ENCODE data around the gene MAGI2. TPM values are rescaled to one million over a fixed set of nuclear protein-coding genes. Genes with fewer than 3 reads are reported as not detected.
"Not testable (repeated sequence)": the region's sequence is repeated elsewhere in the genome, so short reads cannot be mapped to it uniquely, and the experiment has no call there.

Gene MAGI2
- total and polyA plus RNA-seq, 2 donors (not counting 3 experiments of a cell fraction or from before 2014, with no cell fraction given), result 0.28 to 6.0 TPM

- H4K20me1 ChIP-seq (replicated peaks; ENCODE audit: control insufficient read depth, extremely low read depth, insufficient read depth, low read length); dilution Hi-C loops (cut with MboI; ENCODE audit: extremely low pct_ligation_motif_present, low sequenced_read_pairs); BruUV-seq (replicated peaks); POLR2A ChIA-PET; DNase-seq (ENCODE audit: low read depth, low spot score); FAIRE-seq; H3K4me3 ChIP-seq (replicated peaks in 1 of 3; ENCODE audit: insufficient read depth in 1 of 3, low read depth in 1 of 3, low read length in 3 of 3); H3K79me2 ChIP-seq (ENCODE audit: control insufficient read depth, insufficient read depth, low read length); H3K9me3 ChIP-seq (replicated peaks; ENCODE audit: control insufficient read depth, insufficient read depth, low read length); H3K27me3 ChIP-seq (ENCODE audit: control insufficient read depth in 2 of 2, insufficient read depth in 2 of 2, low read length in 2 of 2); H3K4me1 ChIP-seq (ENCODE audit: control insufficient read depth, extremely low read depth, insufficient read depth, low read length); intact Hi-C loops (cut with micrococcal nuclease); H2AFZ ChIP-seq (ENCODE audit: low read depth, low read length); CTCF ChIA-PET; H3K27ac ChIP-seq (ENCODE audit: insufficient read depth, low read depth, low read length); H3K4me2 ChIP-seq (ENCODE audit: insufficient read depth, low read length); H3K9me1 ChIP-seq (replicated peaks; ENCODE audit: control insufficient read depth, extremely low read depth, insufficient read depth, low read length); H3K9ac ChIP-seq (replicated peaks; ENCODE audit: extremely low read depth, insufficient read depth, low read length); H3K36me3 ChIP-seq (ENCODE audit: control insufficient read depth in 2 of 2, extremely low read depth in 1 of 2, insufficient read depth in 2 of 2, low read length in 2 of 2): not testable (repeated sequence)
These were observed 1131.2 kb downstream of the MAGI2 start for GRCh38 chr7:78322231-78322630.

- Histone ChIP-seq H3K4me1 (ENCODE audit: control insufficient read depth, extremely low read depth, insufficient read depth, low read length) (no peaks in the 10 kb centered on the region), H3K9me3 (replicated peaks; ENCODE audit: control insufficient read depth, insufficient read depth, low read length) (no peaks in the 10 kb centered on the region), H3K27ac (ENCODE audit: insufficient read depth, low read depth, low read length) (no peak overlapping the region), H3K36me3 (ENCODE audit: control insufficient read depth in 2 of 2, extremely low read depth in 1 of 2, insufficient read depth in 2 of 2, low read length in 2 of 2) (no peaks in the 10 kb centered on the region), H3K79me2 (ENCODE audit: control insufficient read depth, insufficient read depth, low read length) (no peaks in the 10 kb centered on the region), H3K4me3 (replicated peaks in 1 of 3; ENCODE audit: insufficient read depth in 1 of 3, low read depth in 1 of 3, low read length in 3 of 3) (no peak overlapping the region), H3K27me3 (ENCODE audit: control insufficient read depth in 2 of 2, insufficient read depth in 2 of 2, low read length in 2 of 2) (no peaks in the 10 kb centered on the region), H3K9me1 (replicated peaks; ENCODE audit: control insufficient read depth, extremely low read depth, insufficient read depth, low read length) (no peaks in the 10 kb centered on the region), H3K4me2 (ENCODE audit: insufficient read depth, low read length) (no peak overlapping the region), H4K20me1 (replicated peaks; ENCODE audit: control insufficient read depth, extremely low read depth, insufficient read depth, low read length) (no peaks in the 10 kb centered on the region), H3K9ac (replicated peaks; ENCODE audit: extremely low read depth, insufficient read depth, low read length) (no peak overlapping the region), H2AFZ (ENCODE audit: low read depth, low read length) (no peak overlapping the region)
- CTCF ChIA-PET, result no interaction called here
- dilution Hi-C loops (cut with MboI; ENCODE audit: extremely low pct_ligation_motif_present, low sequenced_read_pairs) (no loop called here), intact Hi-C loops (cut with micrococcal nuclease) (no loop called here)
- FAIRE-seq (no peak), DNase-seq (ENCODE audit: low read depth, low spot score) (no peak)
- POLR2A ChIA-PET, result no interaction called here
- TF ChIP-seq MAX (IDR thresholded peaks at IDR 0.05; ENCODE audit: insufficient read depth, insufficient read length) (no peak), EZH2 (IDR thresholded peaks at IDR 0.05; ENCODE audit: borderline replicate concordance, low read depth, low read length, severe bottlenecking) (no peak), POLR2A (IDR thresholded peaks at IDR 0.05; ENCODE audit: low read depth, low read length) (no peak), MYC (IDR thresholded peaks at IDR 0.05; ENCODE audit: low read depth, low read length) (no peak), POLR2AphosphoS5 (IDR thresholded peaks at IDR 0.05; ENCODE audit: insufficient read depth, low read depth, low read length) (no peak), CTCF (IDR thresholded peaks at IDR 0.05; ENCODE audit: extremely low read depth in 1 of 2, insufficient read depth in 1 of 2, low read depth in 1 of 2, low read length in 2 of 2) (no peak), FOS (IDR thresholded peaks at IDR 0.05; ENCODE audit: borderline replicate concordance, insufficient read depth, low read length) (no peak), GATA2 (IDR thresholded peaks at IDR 0.05; ENCODE audit: insufficient read depth, insufficient read length, low read depth, low read length) (no peak), JUN (IDR thresholded peaks at IDR 0.05; ENCODE audit: borderline replicate concordance, insufficient read depth, insufficient read length, low read depth) (no peak)
- no TSS peak for BruUV-seq (replicated peaks)
These were observed 1136.1 kb downstream of the MAGI2 start for GRCh38 chr7:78317371-78317770.
